IPS-18c (cell line): ENCODE measurements around the gene C3orf80.
"Not testable (repeated sequence)": the region's sequence is repeated elsewhere in the genome, so short reads cannot be mapped to it uniquely, and the experiment has no call there.

Experiments
- H3K4me3 ChIP-seq: 2 replicates; pipeline ENCODE4 v1.7.0; 2013; ENCODE audit warnings: low read depth, mild to moderate bottlenecking, low read length, moderate library complexity; ENCODE audit not compliant: insufficient read depth
- H3K9me3 ChIP-seq: one replicate; pipeline ENCODE4 v1.6.1; 2013; ENCODE audit warnings: mild to moderate bottlenecking, low read length, moderate library complexity; ENCODE audit not compliant: control insufficient read depth, insufficient read depth

The C3orf80 gene

DNA sequence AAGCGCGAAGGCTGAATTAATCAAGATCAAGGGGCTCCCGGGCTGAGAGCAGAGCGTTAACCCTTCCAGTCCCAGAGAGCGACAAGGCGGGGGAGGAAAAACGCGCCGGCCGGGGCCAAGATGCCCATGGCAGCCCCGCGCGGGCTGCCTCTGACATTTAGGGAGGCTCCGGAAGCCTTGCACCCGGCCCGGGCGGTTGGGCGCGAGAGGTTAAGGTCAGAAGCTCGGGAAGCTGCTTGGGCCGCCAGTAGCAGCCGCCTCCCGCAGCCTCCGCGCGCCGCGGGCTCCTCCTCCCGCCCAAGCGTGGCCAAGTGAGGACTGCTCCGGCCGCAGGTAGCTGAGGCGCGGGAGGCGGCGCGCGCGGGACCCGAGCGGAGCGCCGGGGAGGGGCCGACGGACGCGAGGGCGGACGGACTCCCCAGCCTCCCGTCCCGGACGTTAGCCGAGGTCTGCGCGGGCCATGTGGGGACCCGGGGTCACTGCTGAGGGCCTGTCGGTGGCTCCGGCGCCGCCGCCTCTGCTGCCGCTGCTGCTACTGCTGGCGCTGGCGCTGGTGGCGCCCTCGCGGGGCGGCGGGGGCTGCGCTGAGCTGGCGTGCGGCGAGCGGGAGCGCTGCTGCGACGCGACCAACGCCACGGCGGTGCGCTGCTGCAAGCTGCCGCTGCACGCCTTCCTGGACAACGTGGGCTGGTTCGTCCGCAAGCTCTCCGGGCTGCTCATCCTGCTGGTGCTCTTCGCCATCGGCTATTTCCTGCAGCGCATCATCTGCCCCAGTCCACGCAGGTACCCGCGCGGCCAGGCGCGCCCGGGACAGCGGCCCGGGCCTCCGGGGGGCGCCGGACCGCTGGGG lies at the start of gene C3orf80:
Gene C3orf80 (plus strand): TSS at position 247 of the 850 bp plus-strand sequence. CDS start 214 bp downstream, at position 461.
- Histone ChIP-seq H3K9me3 (no peaks in the 10 kb centered on the region), H3K4me3 (peak within 1 kb of the TSS; percentile 62)

DNA sequence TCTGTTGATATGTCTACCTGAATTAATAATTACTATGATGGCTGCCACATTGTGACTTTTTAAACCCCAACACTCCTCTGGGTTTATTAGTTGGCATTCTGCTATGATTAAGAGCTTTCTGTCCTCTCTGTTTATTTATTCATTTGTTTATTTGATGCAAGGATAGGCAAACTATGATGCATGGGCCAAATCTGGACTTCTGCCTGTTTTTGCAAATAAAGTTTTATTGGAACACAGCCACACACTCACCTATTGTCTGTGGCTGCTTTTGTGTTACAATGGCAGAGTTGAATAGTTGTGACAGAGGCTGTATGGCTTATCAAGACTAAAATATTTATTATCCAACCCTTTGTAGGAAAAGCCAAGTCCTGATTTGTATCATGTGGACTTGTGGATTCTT lies 48.3 kb upstream of the C3orf80 start:
- Histone ChIP-seq H3K4me3 (no peak overlapping the region), H3K9me3 (no peaks in the 10 kb centered on the region)

- not testable (repeated sequence) for H3K4me3 ChIP-seq, H3K9me3 ChIP-seq
These were observed 46.6 kb upstream of the C3orf80 start for GRCh38 chr3:160178661-160179060.

DNA sequence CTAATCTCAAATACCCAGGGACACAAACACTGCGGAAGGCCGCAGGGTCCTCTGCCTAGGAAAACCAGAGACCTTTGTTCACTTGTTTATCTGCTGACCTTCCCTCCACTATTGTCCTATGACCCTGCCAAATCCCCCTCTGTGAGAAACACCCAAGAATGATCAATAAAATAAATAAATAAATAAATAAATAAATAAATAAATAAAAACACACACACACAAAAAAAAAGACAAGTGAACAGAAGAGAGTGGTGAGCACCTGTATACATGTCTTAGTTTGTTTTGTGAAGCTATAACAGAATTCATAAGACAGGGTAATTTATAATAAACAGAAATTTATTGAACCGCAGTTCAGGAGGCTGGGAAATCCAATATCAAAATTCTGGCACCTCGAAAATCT lies 45.8 kb upstream of the C3orf80 start:
- not testable (repeated sequence) for H3K4me3 ChIP-seq

GRCh38 chr3:160179906-160180305 lies 45.3 kb upstream of the C3orf80 start:
- Histone ChIP-seq H3K9me3 (no peaks in the 10 kb centered on the region), H3K4me3 (no peak overlapping the region)

More for the DNA sequence above, 45.8 kb upstream of the C3orf80 start:
- H3K9me3 ChIP-seq, result not testable (repeated sequence)

GRCh38 chr3:160180581-160181216 lies 44.5 kb upstream of the C3orf80 start:
- no peaks in the 10 kb centered on the region for H3K9me3 ChIP-seq
- H3K4me3 ChIP-seq, result no peak overlapping the region

- no peaks in the 10 kb centered on the region for H3K9me3 ChIP-seq
- no peak overlapping the region for H3K4me3 ChIP-seq
These were observed 41.7 kb upstream of the C3orf80 start for GRCh38 chr3:160183345-160184076.

DNA sequence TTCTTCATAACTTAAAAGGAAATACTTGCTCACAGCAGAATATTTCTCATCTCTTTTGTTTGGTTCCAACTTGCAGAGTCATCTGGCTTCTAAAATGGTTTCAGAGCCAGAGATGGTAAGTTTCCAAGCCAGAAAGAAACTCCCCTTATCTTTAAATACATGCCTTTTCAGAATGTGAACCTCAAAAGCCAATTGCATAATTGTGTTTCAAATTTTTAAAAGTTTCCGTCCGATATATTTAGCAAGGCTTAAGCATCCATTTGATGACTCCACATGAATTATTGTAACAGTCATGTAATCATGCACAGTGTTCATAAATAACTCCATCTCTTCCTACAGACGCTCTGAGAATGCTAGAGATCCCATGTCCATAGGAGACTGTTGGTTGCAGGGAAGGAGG lies 40.6 kb upstream of the C3orf80 start:
- Histone ChIP-seq H3K9me3 (no peaks in the 10 kb centered on the region), H3K4me3 (no peak overlapping the region)

DNA sequence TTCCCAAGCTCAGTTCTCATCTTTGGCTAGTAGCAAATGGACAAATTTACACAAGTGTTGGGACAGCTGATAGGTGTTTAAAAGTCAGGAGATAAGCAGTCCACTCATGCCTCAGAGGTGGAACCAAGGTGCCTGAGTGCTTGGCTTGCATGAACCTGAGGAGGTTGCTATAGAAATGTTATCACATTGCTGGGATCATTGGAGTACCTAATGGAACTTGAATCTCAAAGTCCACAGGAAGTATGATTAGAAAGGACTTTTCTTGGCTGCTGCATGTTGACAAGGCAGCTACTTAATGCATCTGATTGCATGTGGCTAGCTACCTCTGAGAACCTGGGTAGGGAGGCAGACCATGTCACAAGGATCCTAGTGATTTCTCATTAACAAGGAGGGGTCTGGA lies 39.5 kb upstream of the C3orf80 start:
- H3K4me3 ChIP-seq, result no peak overlapping the region
- H3K9me3 ChIP-seq, result no peaks in the 10 kb centered on the region

DNA sequence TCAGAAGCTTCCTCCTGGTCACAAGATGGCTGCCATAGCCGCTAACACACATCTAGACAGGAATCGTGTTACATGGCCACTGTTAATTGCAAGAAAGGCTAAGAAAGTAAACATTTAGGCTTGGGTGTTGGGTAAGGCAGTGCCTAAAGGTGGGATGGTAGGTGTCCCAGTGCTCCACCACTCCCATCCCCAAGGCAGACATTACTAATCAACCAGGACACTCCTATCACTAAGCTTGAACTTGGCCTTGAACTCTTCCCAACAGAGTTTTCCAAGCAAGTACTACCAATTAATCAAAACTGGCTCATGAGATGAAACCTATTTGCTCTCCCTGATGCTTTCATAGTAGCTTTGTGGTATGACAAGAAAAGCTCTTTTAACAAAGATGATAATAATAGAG lies 37.9 kb upstream of the C3orf80 start:
- H3K9me3 ChIP-seq, result no peaks in the 10 kb centered on the region
- H3K4me3 ChIP-seq, result no peak overlapping the region

- no peaks in the 10 kb centered on the region for H3K9me3 ChIP-seq
- no peak overlapping the region for H3K4me3 ChIP-seq
These were observed 32.8 kb upstream of the C3orf80 start for GRCh38 chr3:160192310-160193029.

- Histone ChIP-seq H3K4me3 (no peak overlapping the region), H3K9me3 (no peaks in the 10 kb centered on the region)
These were observed 31.5 kb upstream of the C3orf80 start for GRCh38 chr3:160193644-160194192.

DNA sequence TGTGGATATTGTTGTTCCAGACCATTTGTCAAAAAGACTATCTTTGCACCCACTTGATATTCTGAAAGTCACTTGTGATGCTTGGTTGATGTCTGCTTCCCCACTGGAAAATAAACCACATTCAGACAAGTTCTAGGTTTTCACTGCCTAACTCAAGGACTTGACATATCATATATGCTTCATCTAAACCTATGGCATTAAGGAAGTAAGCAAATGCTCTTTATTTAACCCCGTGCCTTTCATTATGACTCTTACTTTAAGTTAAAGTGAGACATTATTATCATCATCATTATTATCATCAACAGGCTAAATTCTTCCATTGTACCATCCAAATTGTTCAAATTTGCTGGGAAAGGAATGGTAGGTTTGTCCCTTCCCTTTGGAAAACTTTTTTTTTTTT lies 30.8 kb upstream of the C3orf80 start:
- H3K9me3 ChIP-seq, result no peaks in the 10 kb centered on the region
- H3K4me3 ChIP-seq, result no peak overlapping the region

- Histone ChIP-seq H3K4me3 (no peak overlapping the region), H3K9me3 (no peaks in the 10 kb centered on the region)
These were observed 30.1 kb upstream of the C3orf80 start for GRCh38 chr3:160195106-160195505.

- Histone ChIP-seq H3K9me3 (no peaks in the 10 kb centered on the region), H3K4me3 (no peak overlapping the region)
These were observed 28.6 kb upstream of the C3orf80 start for GRCh38 chr3:160196511-160197104.

GRCh38 chr3:160199108-160199507 lies 26.1 kb upstream of the C3orf80 start:
- no peaks in the 10 kb centered on the region for H3K9me3 ChIP-seq
- H3K4me3 ChIP-seq, result no peak overlapping the region

DNA sequence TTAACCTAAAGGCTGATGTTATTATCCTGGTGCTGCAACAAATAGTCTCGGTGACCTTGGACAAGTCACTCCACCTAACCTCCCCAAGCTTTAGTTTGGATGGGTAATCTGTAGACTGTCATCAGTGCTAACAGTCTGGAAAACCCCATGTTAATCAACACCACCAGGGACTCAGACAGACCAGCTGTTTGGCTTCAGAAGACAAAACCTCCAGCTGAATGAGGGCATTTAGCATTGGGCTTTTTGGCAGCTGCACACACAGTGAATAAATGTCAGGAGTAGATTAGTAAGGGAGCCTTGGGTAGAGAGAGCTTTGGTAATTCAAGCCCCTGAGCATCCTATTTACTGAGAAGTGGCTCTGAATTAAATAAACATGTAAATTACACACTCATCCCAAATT lies 24.9 kb upstream of the C3orf80 start:
- H3K9me3 ChIP-seq, result no peaks in the 10 kb centered on the region
- H3K4me3 ChIP-seq, result no peak overlapping the region
